Memory B cell (primary cell): Measurements from ENCODE around the gene CCDC12.

Source experiments
- ATAC-seq: fragments of 150-1000 bp; cut with Tn5 transposase; 2 replicates; pipeline ENCODE4 v1.10.0; 2021; ENCODE audit warnings: low read depth, mild to moderate bottlenecking, moderate library complexity
- DNase-seq, 2 donors: peaks; one replicate each; pipeline ENCODE4 v3.0.0; 2022; ENCODE audit warnings: low spot score in 2 of 2
- H3K27ac Mint-ChIP-seq: one replicate; pipeline ENCODE4 v1.8.0; 2022; ENCODE audit warnings: mild to moderate bottlenecking, moderate library complexity, mixed read lengths
- H3K27me3 Mint-ChIP-seq: one replicate; pipeline ENCODE4 v1.8.0; 2022; ENCODE audit warnings: mixed read lengths
- H3K36me3 Mint-ChIP-seq: one replicate; pipeline ENCODE4 v1.8.0; 2022; ENCODE audit warnings: mild to moderate bottlenecking, mixed read lengths
- H3K4me1 Mint-ChIP-seq: one replicate; pipeline ENCODE4 v1.8.0; 2022; ENCODE audit warnings: mixed read lengths
- H3K4me3 Mint-ChIP-seq: one replicate; pipeline ENCODE4 v1.8.0; 2022; ENCODE audit warnings: mild to moderate bottlenecking, moderate library complexity, mixed read lengths
- H3K9me3 Mint-ChIP-seq: one replicate; pipeline ENCODE4 v1.8.0; 2022; ENCODE audit warnings: mixed read lengths

CCDC12 gene

DNA sequence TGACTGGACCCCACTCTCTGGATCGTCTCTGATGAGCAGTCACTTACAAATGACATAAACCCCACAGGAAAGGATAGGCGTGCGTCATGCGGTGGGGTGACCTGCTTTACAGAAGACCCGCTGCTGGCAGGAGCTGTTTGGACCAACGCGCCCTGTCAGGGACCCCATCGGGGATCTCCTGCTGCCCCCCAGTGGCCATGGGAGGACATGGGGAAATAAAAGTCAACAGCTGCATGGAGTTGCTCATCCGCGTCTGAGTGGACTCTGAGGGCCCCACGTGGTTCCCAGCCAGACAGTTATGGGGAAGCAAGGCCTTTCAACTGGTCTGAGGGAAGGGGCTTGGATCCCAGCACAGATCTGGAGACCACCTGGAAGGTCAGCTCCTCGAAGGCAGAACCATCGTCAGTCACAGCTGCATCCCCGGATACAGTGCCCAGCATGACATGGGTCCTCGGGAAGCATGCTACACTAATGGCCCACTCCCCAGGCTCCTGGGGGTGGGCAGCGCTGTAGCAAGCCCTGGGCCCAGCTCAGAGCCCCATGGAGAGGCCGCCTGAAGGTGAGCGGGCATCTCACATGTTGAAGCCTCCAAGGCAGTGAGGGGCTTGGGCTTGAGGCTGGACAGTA lies 66.9 kb downstream of the CCDC12 start:
- Mint-ChIP-seq H3K36me3 (peaks cover 4% of the 10 kb centered on the region), H3K9me3 (no peaks in the 10 kb centered on the region), H3K4me3 (no peak overlapping the region), H3K27ac (no peak overlapping the region), H3K4me1 (peaks cover 3% of the 10 kb centered on the region), H3K27me3 (peaks cover 2% of the 10 kb centered on the region)
- ATAC-seq (peak; percentile 91), DNase-seq (peak; percentile 70 to 75)

DNA sequence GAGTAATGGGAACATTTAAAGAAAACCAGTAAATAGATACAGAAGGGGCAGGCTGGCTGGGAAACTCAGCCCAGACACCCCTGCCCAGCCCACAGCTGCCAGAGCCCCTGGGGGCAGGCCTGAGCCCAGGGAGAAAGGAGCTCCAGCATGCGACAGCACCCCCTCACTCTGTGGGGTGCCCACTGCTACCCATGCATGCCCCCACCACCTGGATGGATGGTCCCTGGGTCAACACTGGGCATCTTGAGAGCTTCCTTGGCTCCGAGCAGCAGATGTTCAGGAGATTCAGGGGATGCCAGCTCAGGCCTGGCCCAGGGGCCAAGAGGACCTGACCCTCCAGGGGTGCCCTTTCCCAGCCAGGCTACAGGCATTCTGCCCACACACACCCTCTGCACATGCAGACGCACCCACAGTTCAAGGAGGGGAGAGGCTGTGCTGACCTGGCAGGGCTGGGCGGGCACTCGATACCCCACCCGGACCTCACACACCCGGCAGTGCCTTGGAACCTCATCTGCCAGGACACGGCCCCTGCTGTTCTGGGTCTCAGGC lies 67.5 kb downstream of the CCDC12 start:
- no peak for ATAC-seq
- H3K27me3 Mint-ChIP-seq, result peaks cover 2% of the 10 kb centered on the region
- peaks cover 4% of the 10 kb centered on the region for H3K36me3 Mint-ChIP-seq
- no peak overlapping the region for H3K27ac Mint-ChIP-seq
- no peak overlapping the region for H3K4me3 Mint-ChIP-seq
- H3K4me1 Mint-ChIP-seq, result peaks cover 3% of the 10 kb centered on the region
- H3K9me3 Mint-ChIP-seq, result no peaks in the 10 kb centered on the region
- DNase-seq, result no peak

DNA sequence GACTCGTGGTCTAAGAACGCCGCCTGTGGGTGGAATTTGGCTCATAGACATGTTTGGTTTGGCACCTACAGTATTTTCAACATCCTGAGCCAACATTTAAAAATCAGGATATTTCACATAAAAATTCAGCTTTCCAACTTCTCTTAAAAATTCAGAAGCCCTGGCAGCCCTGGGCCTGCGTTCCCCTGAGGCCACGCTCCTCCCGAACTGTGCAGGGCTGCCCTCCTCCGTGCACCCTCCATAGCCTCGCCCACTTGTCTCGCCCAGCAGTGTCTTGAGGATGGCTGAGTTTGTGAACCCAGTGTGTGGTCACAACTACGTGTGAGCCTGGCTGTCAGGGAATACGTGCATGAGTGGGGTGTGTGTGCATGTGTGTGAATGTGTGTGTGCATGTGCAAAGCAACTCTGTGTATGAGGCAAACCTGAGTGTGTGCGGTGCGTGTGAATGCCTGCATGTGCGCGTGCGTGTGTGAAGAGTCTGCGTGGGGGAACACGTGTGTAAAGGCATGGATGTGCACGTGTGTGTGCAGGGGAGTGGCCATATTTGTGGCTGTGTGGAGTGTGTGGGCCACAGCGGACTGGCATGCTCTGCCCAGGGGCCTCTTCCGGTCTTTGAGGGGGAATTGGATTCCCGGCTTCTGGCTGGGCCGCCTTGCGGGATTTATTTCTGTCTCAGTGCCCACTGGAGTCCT lies 68.1 kb downstream of the CCDC12 start:
- H3K9me3 Mint-ChIP-seq, result no peaks in the 10 kb centered on the region
- DNase-seq, result no peak
- H3K4me1 Mint-ChIP-seq, result peaks cover 3% of the 10 kb centered on the region
- H3K4me3 Mint-ChIP-seq, result no peak overlapping the region
- peaks cover 2% of the 10 kb centered on the region for H3K27me3 Mint-ChIP-seq
- H3K36me3 Mint-ChIP-seq, result peaks cover 2% of the 10 kb centered on the region
- ATAC-seq, result no peak
- H3K27ac Mint-ChIP-seq, result no peak overlapping the region

DNA sequence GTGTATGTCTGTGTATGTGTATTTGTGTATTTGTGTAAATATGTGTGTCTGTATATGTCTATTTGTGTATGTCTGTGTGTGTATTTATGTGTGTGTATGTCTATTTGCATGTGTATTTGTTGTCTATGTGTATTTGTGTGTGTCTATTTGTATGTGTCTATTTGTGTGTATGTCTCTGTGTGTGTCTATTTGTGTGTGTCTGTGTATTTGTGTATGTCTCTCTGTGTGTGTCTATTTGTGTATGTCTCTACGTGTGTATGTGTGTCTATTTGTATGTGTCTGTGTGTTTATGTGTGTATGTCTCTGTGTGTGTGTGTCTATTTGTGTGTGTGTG lies 68.6 kb downstream of the CCDC12 start:
- no peak overlapping the region for H3K27ac Mint-ChIP-seq
- no peak for DNase-seq
- ATAC-seq, result no peak
- peaks cover 2% of the 10 kb centered on the region for H3K36me3 Mint-ChIP-seq
- peaks cover 2% of the 10 kb centered on the region for H3K27me3 Mint-ChIP-seq
- peaks cover 3% of the 10 kb centered on the region for H3K4me1 Mint-ChIP-seq
- no peak overlapping the region for H3K4me3 Mint-ChIP-seq
- H3K9me3 Mint-ChIP-seq, result no peaks in the 10 kb centered on the region

DNA sequence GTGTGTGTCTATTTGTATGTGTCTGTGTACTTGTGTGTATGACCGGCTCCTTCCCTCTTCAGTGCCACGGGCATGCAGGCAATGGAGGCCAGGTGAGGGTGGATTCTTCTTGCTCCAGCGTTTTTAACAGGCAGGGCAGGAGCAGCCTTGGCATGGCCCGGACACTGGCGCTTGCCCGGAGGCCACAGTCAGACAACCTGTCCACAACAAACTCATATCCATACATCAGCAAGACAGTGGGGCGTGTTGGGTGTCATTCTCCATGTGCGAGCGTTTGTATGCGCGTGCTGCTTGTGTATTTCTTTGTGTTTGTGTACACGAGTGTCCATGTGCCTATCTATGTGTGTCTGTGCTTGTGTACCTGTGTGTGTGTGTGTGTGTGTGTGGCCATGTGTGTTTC lies 69.3 kb downstream of the CCDC12 start:
- DNase-seq (no peak), ATAC-seq (no peak)
- no peak overlapping the region for H3K4me3 Mint-ChIP-seq
- no peaks in the 10 kb centered on the region for H3K9me3 Mint-ChIP-seq
- peaks cover under 1% of the 10 kb centered on the region for H3K36me3 Mint-ChIP-seq
- H3K4me1 Mint-ChIP-seq, result peaks cover 3% of the 10 kb centered on the region
- H3K27ac Mint-ChIP-seq, result no peak overlapping the region
- peaks cover 2% of the 10 kb centered on the region for H3K27me3 Mint-ChIP-seq

DNA sequence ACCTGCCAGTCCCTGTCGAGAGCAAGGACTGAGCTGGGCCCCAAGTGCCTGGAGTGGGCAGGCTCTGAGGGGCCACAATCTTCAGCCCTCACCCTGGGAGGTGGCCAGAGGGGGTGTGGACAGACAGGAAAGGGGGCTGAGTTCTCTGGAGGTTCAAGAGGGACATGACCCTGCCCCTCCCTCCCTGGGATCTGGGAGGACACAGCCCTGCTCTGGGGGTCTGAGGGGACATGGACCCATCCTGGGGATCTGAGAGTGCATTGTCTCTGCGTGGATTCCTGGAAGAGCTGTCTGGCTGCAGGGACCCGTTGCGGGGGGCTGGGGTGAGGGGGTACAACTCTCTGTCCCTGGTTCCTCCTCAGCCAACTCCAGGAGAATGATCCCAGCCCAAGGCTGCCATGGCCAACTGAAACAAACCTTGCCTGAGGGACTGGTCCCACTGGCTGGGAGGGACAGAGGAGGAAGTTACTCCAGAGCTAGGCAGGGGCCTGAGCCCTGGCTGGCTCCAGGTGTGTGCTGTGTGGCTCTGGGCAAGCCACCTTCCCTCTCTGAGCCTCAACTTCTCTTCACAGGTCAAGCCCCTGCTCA lies 70.0 kb downstream of the CCDC12 start:
- ATAC-seq (no peak), DNase-seq (no peak)
- Mint-ChIP-seq H3K4me3 (no peak overlapping the region), H3K4me1 (peaks cover 3% of the 10 kb centered on the region), H3K9me3 (no peaks in the 10 kb centered on the region), H3K27me3 (peaks cover 2% of the 10 kb centered on the region), H3K27ac (no peak overlapping the region), H3K36me3 (no peaks in the 10 kb centered on the region)

DNA sequence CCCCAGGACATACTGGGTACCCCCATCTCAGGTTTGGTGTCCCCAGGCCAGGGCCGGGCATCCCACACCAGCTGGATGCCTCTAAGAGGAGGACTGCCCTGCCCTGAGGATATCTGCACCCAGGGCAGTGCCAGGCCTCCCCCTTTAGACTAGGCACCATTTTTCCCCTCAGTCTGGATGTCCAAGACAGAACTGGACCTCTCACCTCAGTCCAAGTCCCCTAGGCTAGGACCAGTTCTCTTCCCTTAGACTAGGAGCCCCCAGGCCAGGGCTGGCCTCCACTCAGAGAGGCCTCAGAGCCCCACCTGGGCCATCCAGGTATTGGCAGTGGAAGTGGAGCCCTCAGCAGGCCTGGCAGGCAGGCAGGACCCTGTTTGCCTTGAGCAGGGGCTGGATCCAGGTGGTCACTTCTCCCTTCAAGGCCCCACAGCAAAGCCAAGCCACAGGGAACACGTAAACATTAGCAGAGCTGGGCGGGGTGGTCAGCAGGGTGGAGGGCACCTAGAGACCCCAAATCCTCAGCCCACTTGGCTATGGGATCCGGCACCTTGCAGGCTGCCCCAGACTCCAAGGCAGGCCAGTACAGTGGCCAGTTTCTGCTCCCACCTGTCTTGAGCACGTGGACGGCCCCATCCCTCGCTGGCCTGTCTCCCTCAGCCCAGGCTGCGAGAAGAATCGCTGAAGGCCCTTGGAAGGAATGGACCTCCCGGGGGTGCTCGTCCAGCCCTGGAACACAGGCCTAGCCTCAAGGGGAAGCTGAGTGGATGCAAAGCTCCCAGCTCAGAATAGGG lies 70.7 kb downstream of the CCDC12 start:
- ATAC-seq (no peak), DNase-seq (no peak)
- Mint-ChIP-seq H3K27me3 (peaks cover 2% of the 10 kb centered on the region), H3K27ac (no peak overlapping the region), H3K36me3 (no peaks in the 10 kb centered on the region), H3K9me3 (no peaks in the 10 kb centered on the region), H3K4me1 (peaks cover 3% of the 10 kb centered on the region), H3K4me3 (no peak overlapping the region)

DNA sequence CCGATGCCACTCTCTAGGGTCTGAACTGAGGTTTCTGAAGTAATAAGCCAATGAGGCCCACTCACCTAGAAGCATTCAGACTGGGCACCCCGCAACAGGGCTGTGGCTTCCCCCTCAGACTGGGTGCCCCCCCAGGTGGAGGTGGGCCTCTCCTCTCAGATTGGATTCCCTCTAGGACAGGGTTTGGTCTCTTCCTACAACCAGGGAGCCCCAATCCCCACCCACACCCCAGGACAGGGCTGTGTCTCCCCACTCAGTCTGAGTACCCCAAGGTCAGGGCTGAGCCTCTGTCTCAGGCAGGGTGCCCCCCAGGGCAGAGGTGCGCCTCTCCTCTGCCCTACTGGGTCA lies 71.4 kb downstream of the CCDC12 start:
- ATAC-seq (no peak), DNase-seq (no peak)
- no peak overlapping the region for H3K27ac Mint-ChIP-seq
- peaks cover 2% of the 10 kb centered on the region for H3K27me3 Mint-ChIP-seq
- H3K4me1 Mint-ChIP-seq, result peaks cover 3% of the 10 kb centered on the region
- no peaks in the 10 kb centered on the region for H3K9me3 Mint-ChIP-seq
- no peaks in the 10 kb centered on the region for H3K36me3 Mint-ChIP-seq
- H3K4me3 Mint-ChIP-seq, result no peak overlapping the region

DNA sequence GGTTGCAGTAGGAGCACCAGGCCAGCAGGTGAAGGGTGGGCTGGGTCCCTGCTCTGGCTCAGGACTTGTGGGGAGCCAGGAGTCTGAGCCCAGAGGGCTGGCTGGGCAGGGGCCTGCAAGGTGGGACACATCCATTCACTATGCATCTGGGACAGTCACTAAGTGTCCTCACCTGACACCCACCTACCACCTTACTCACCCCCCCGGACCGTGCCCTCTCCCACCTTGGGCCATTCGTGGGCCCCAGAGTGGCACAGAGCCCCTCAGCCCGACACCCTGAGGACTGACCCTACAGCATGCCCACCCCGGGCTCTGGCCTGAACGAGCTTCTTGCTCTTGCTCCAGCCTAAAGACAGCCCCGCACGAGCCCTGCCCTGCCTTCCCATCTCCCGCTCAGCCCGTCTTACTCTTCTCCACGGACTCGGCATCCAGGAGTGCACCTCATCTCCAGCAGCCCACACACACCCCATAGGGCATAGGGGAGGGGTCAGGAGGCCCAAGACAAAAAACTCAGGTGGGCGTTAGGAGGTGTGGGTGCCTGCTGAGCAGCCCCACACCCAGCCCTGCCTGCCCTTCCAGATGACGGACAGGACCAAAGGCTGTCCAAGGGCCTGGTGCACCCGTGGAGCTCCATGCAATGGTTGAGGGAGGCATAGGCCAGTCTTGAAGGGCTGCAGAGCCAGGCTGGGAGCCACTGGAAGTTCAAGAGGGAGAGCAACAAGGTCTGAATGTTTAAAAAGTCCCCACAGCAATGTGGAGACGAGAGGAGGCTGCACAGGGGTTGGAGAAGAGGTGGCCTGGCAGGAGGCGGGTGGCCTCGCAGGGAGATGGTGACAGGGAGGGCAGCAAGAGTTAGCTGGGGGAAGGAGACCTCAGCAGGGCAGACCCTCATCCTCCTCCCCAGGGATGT lies 72.0 kb downstream of the CCDC12 start:
- Mint-ChIP-seq H3K4me1 (peaks cover 3% of the 10 kb centered on the region), H3K36me3 (no peaks in the 10 kb centered on the region), H3K9me3 (no peaks in the 10 kb centered on the region), H3K4me3 (no peak overlapping the region), H3K27ac (no peak overlapping the region), H3K27me3 (peaks cover 2% of the 10 kb centered on the region)
- ATAC-seq, result no peak
- DNase-seq, result no peak

DNA sequence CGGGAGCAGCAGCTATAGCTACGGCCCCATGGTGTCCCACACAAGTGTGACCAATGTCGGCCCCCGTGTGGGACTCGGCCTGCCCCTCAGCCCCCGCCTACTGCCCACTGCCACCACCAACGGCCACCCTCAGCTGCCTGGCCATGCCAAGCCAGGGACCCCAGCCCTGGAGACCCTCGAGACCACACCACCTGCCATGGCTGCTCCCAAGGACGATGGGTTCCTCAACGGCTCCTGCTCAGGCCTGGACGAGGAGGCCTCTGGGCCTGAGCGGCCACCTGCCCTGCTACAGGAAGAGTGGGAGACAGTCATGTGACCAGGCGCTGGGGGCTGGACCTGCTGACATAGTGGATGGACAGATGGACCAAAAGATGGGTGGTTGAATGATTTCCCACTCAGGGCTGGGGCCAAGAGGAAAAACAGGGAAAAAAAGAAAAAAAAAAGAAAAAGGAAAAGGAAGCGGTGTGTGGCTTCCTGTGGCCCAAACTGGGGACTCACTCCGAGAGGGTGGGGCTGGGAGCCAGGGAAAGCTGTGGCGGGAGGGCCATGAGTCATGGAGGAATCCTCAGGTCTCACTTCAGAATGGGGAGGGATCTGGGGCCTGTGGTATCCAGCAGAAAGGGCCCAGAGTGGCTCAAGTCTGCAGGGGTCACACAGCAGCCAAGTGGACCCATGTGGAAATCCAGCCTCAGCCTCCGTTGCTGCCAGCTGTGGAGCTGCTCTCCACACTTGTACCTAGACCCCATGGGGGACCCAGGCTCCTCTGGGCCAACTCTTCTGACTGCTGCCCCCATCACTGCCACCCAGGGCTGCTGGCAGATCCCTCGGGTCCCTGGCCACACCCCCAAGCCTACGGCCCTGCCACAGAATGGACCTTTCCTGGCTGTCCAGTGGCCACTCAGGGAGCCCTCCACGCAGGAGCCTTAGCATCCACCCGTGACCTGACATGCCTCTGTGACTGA lies 72.9 kb downstream of the CCDC12 start:
- H3K27me3 Mint-ChIP-seq, result peaks cover 7% of the 10 kb centered on the region
- H3K4me3 Mint-ChIP-seq, result no peak overlapping the region
- H3K9me3 Mint-ChIP-seq, result no peaks in the 10 kb centered on the region
- no peak overlapping the region for H3K27ac Mint-ChIP-seq
- DNase-seq (no peak), ATAC-seq (no peak)
- H3K36me3 Mint-ChIP-seq, result no peaks in the 10 kb centered on the region
- H3K4me1 Mint-ChIP-seq, result peaks cover 7% of the 10 kb centered on the region

DNA sequence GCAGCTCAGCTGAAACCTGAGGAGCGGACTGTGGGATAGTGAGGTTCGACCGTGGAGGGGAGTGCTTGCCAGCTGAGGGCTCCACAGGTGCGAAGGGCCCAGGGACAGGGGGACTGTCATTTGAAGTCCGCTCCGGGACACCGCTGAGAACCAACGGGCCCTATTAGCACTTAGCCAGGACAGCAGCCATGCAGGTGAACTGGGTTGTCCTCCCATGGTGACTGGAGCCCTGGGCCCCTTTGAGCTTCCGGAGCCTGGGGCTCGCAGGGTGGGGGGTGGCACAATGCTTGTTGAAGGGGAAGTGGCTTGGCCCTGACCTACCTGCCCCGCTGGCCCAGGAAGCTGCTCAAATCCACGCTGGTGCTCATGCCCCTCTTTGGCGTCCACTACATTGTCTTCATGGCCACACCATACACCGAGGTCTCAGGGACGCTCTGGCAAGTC lies 74.3 kb downstream of the CCDC12 start:
- peaks cover 15% of the 10 kb centered on the region for H3K4me1 Mint-ChIP-seq
- no peak for ATAC-seq
- H3K27me3 Mint-ChIP-seq, result peaks cover 15% of the 10 kb centered on the region
- DNase-seq, result no peak
- no peak overlapping the region for H3K27ac Mint-ChIP-seq
- H3K4me3 Mint-ChIP-seq, result no peak overlapping the region
- no peaks in the 10 kb centered on the region for H3K36me3 Mint-ChIP-seq
- H3K9me3 Mint-ChIP-seq, result no peaks in the 10 kb centered on the region

DNA sequence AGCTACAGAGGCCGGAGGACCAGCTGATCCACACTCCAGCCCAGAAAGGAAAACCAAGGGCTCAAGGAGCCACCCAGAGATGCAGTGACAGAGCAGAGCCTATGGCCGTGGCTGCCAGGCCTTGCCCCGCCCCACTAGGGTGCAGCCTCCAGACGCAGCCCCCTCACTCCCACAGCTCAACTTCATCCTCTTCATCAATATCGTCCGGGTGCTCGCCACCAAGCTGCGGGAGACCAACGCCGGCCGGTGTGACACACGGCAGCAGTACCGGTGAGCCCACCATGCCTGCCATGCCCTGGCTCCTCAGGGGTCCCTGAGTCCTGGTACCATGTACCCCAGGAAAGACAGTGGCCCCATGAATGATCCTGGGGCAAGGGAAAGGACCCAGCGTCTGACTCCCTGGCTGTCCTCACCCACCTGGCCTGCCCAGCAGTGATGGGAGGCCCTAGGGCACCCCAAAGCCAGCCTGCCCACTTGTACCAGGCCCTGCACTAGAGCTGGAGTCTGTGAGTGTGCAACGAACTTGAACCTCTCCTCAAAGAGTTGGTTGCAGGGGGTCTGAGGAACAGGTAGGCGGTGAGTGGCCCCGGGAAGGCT lies 74.9 kb downstream of the CCDC12 start:
- no peak overlapping the region for H3K4me3 Mint-ChIP-seq
- peaks cover 15% of the 10 kb centered on the region for H3K4me1 Mint-ChIP-seq
- H3K27ac Mint-ChIP-seq, result no peak overlapping the region
- H3K27me3 Mint-ChIP-seq, result peaks cover 14% of the 10 kb centered on the region
- ATAC-seq (no peak), DNase-seq (no peak)
- H3K36me3 Mint-ChIP-seq, result no peaks in the 10 kb centered on the region
- H3K9me3 Mint-ChIP-seq, result no peaks in the 10 kb centered on the region
